ENCODE measurements around the gene CDYL2.

GRCh38 chr16:80637621-80638020, 166.8 kb downstream of the CDYL2 start:
- TF ChIP-seq CTCF (IDR thresholded peaks at IDR 0.05; ENCODE audit: low read depth, low read length) (no peak), MAX (IDR thresholded peaks at IDR 0.05; ENCODE audit: low read depth, low read length) (no peak)

All from NB4 (cell line).